BJ (cell line): ENCODE results near the gene LYSMD3. TPM values are rescaled to one million over a fixed set of nuclear protein-coding genes. Genes with fewer than 3 reads are reported as not detected.

Source experiments
- CTCF ChIA-PET: fragments of 350-600 bp; formaldehyde crosslinking; extraction: SDS; loops from one replicate; lab custom pipeline; 2021; ENCODE audit warnings: antibody characterized with exemption, inconsistent platforms; lab: Yijun Ruan, JAX
- POLR2A ChIA-PET: fragments of 300-600 bp; sonication (Branson Sonifier 250); formaldehyde crosslinking; extraction: SDS; loops from one replicate; lab custom pipeline; 2021; ENCODE audit warnings: antibody characterized with exemption; lab: Charles Lee
- DNase-seq: peaks from one replicate; pipeline ENCODE4 v3.0.0-alpha.2; 2011; ENCODE audit warnings: low read depth
- H3K27me3 ChIP-seq: 2 replicates; pipeline ENCODE4 v1.6.0; 2011; ENCODE audit warnings: low read length; ENCODE audit not compliant: control insufficient read depth, insufficient read depth
- H3K36me3 ChIP-seq: 2 replicates; pipeline ENCODE4 v1.5.1; 2011; ENCODE audit warnings: low read length; ENCODE audit not compliant: control insufficient read depth, insufficient read depth
- H3K4me3 ChIP-seq: 2 replicates; pipeline ENCODE4 v1.5.1; 2011; ENCODE audit warnings: low read depth, mild to moderate bottlenecking, control low read depth, low read length
- polyA plus RNA-seq: library from polyadenylated mRNA; depleted of rRNA; stranded (reverse); fragments of >200 nt; gene quantifications from 2 replicates; pipeline ENCODE4 v1.2.3, GENCODE V29; 2011
- TF ChIP-seq, protein P1 (sequence below): IDR thresholded peaks from 2 replicates; pipeline ENCODE4 v1.5.1; 2011; ENCODE audit warnings: low read depth, mild to moderate bottlenecking, control low read depth, inconsistent platforms, low read length, moderate library complexity; ENCODE audit not compliant: insufficient read depth

Gene LYSMD3
- polyA plus RNA-seq, 1 experiment: 5.5 TPM

DNA sequence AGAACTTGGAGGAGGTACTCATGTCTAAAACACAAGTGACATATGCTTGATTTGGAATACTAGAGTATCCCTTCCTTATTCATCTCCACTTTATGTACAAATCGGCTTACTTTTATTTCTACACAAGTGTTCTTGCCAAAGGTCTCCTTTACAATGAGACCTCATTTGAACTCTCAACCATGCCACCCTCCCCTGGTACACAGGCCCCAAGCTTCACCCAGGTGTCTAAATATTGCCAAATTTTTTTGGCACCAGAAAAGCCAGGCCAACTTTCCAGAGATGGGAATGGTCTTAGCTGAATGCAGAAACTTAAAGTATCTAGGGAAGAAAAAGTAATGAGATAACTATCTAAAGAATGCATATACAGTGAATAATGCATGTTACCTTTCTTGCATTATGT is 18.9 kb downstream of the LYSMD3 start:
- Histone ChIP-seq H3K36me3 (no peaks in the 10 kb centered on the region), H3K4me3 (no peak overlapping the region), H3K27me3 (no peaks in the 10 kb centered on the region)
- ChIA-PET CTCF (interaction anchor here (0.9 to 1.5 kb wide), 2 partner anchors 19 to 33 kb away, joined by 3 to 4 read pairs; partner anchors contain the start of gene LYSMD3), POLR2A (no interaction called here)
- no peak for DNase-seq
- TF ChIP-seq, protein P1, sequence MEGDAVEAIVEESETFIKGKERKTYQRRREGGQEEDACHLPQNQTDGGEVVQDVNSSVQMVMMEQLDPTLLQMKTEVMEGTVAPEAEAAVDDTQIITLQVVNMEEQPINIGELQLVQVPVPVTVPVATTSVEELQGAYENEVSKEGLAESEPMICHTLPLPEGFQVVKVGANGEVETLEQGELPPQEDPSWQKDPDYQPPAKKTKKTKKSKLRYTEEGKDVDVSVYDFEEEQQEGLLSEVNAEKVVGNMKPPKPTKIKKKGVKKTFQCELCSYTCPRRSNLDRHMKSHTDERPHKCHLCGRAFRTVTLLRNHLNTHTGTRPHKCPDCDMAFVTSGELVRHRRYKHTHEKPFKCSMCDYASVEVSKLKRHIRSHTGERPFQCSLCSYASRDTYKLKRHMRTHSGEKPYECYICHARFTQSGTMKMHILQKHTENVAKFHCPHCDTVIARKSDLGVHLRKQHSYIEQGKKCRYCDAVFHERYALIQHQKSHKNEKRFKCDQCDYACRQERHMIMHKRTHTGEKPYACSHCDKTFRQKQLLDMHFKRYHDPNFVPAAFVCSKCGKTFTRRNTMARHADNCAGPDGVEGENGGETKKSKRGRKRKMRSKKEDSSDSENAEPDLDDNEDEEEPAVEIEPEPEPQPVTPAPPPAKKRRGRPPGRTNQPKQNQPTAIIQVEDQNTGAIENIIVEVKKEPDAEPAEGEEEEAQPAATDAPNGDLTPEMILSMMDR: no peak

DNA sequence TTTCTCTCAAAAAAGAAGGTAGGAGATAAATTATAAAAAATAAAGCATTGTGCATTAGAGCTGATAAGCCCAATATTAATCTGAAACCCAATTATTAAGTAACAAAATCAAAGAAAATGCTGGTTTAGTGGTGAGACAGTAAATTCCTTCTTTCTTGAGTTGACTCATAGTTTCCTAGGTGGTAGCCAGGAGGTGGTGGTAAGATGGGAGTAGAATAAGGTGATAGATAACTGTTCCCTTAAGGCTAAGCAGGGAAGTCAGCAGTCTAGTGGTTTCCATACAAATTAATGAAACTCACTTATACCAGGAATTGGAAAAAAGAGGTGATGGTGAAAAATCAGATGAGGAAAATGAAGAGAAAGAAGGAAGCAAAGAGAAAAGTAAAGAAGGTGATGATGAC is 23.2 kb downstream of the LYSMD3 start:
- no peak overlapping the region for H3K4me3 ChIP-seq
- H3K27me3 ChIP-seq: no peaks in the 10 kb centered on the region
- CTCF ChIA-PET: no interaction called here
- no peak for DNase-seq
- no peaks in the 10 kb centered on the region for H3K36me3 ChIP-seq
- POLR2A ChIA-PET: no interaction called here
- TF ChIP-seq, protein P1: no peak

DNA sequence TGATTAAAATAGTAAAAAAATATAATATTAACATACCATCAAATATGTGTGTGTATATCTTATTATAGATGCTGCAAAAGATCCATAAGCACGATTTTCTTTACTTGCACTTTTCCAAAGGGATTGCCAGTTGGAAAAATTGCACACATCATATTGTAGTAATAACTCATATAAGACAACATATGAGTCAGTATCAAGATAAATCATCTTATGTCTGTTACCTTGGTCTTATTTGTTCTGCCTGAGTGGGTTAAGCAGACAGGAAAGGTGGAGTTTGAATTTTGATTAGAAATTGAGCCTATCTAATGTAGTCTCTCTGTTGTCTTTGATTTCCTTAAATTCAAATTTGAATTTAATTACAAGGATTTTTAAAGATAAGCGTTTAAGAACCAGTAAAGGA is 24.6 kb downstream of the LYSMD3 start:
- DNase-seq: no peak
- ChIA-PET CTCF (interaction anchor here (0.6 kb wide), 1 partner anchor 279 kb away, joined by 3 read pairs; no protein-coding TSS in a partner anchor), POLR2A (no interaction called here)
- no peaks in the 10 kb centered on the region for H3K36me3 ChIP-seq
- no peaks in the 10 kb centered on the region for H3K27me3 ChIP-seq
- TF ChIP-seq, protein P1: no peak
- H3K4me3 ChIP-seq: no peak overlapping the region

DNA sequence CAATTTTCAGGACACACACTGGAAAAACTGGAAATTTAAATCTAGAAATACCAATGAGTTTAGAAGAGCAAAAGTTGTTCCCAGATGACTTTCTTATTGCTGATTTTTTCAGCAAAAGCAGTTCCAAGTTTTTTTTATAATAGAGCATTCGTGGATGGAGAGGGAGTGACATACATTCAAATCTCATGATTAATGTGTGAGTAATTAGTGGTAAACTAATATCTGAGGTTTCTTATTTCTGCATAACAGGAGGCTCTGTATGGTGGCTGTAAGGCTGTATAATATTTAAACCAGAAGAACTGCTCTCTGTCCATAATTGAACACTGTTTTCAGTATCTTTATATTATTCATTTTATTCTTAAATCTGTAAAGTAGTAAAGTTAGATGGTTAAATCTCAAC is 25.8 kb downstream of the LYSMD3 start:
- H3K36me3 ChIP-seq: no peaks in the 10 kb centered on the region
- ChIA-PET CTCF (interaction anchor here (1.2 kb wide), 1 partner anchor 25 kb away, joined by 3 read pairs; no protein-coding TSS in a partner anchor), POLR2A (no interaction called here)
- TF ChIP-seq, protein P1: no peak
- no peak overlapping the region for H3K4me3 ChIP-seq
- DNase-seq: no peak
- H3K27me3 ChIP-seq: no peaks in the 10 kb centered on the region

DNA sequence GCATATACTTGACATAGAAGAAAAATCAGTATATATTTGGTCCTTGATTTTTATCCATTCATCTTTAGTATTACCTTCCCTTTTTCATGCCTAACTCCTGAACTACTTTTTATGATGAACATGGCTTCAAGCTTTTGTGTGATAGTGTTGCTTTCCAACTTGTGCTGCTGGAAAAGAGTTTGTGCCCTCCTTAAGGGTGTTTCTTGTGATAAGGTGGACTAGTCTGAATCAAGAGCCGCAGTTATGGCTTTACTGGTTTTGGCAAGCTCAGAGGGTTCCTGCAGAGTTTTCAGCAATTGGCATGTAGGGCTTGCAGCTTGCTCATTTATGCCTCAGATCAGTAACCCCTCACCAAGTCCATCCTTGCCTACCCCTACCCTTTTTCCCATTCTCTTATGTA is 34.2 kb downstream of the LYSMD3 start:
- Histone ChIP-seq H3K36me3 (no peaks in the 10 kb centered on the region), H3K4me3 (no peak overlapping the region), H3K27me3 (no peaks in the 10 kb centered on the region)
- CTCF ChIA-PET: no interaction called here
- POLR2A ChIA-PET: no interaction called here
- DNase-seq: no peak
- TF ChIP-seq, protein P1: no peak
